Spleen (tissue), 11 donors: Measurements from ENCODE around the gene GDI1. TPM values are rescaled to one million over a fixed set of nuclear protein-coding genes. Genes with fewer than 3 reads are reported as not detected.

Source experiments
- DNase-seq: peaks from one replicate; pipeline ENCODE4 v3.0.0-alpha.2; 2020
- H3K27ac ChIP-seq, 8 donors: fragments of 200-600 bp; sonication (generic) in 7 of 8; 1 replicate in 4 of 8; 2 replicates in 4 of 8; pipeline versions ENCODE4 v1.5.0 to v1.8.0; 2016 to 2021; ENCODE audit warnings: inconsistent platforms in 4 of 8, mild to moderate bottlenecking in 4 of 8, moderate library complexity in 1 of 8
- H3K27me3 ChIP-seq, 7 donors: fragments of 200-600 bp; sonication (generic) in 6 of 7; replicated peaks in 1 of 7; 1 replicate in 4 of 7; 2 replicates in 3 of 7; pipeline versions ENCODE4 v1.5.0 to v1.8.0; 2016 to 2021; ENCODE audit warnings: inconsistent platforms in 3 of 7, mild to moderate bottlenecking in 1 of 7
- H3K36me3 ChIP-seq, 6 donors: fragments of 200-600 bp; sonication (generic) in 5 of 6; 1 replicate in 4 of 6; 2 replicates in 2 of 6; pipeline versions ENCODE4 v1.5.0 to v1.8.0; 2016 to 2021; ENCODE audit warnings: inconsistent platforms in 2 of 6
- H3K4me1 ChIP-seq, 6 donors: fragments of 200-600 bp; sonication (generic) in 5 of 6; 1 replicate in 3 of 6; 2 replicates in 3 of 6; pipeline versions ENCODE4 v1.5.0 to v1.8.0; 2016 to 2021; ENCODE audit warnings: inconsistent platforms in 3 of 6
- H3K4me3 ChIP-seq, 8 donors: fragments of 200-600 bp; sonication (generic) in 7 of 8; 1 replicate in 4 of 8; 2 replicates in 4 of 8; pipeline versions ENCODE4 v1.5.0 to v1.8.0; 2016 to 2021; ENCODE audit warnings: inconsistent platforms in 4 of 8, mild to moderate bottlenecking in 4 of 8, moderate library complexity in 2 of 8
- H3K9me3 ChIP-seq, 8 donors: fragments of 200-600 bp; sonication (generic) in 7 of 8; 1 replicate in 4 of 8; 2 replicates in 4 of 8; pipeline versions ENCODE4 v1.5.0 to v1.8.0; 2016 to 2021; ENCODE audit warnings: inconsistent platforms in 4 of 8
- POLR2A ChIP-seq, 3 donors: fragments of 450-650 bp; IDR thresholded peaks; one replicate each; pipeline ENCODE4 v1.5.1; 2017; ENCODE audit warnings: antibody characterized with exemption in 3 of 3, mild to moderate bottlenecking in 1 of 3
- POLR2AphosphoS5 ChIP-seq, 3 donors: sonication (generic); formaldehyde crosslinking; IDR thresholded peaks; one replicate each; pipeline ENCODE4 v1.5.1; 2017; ENCODE audit warnings: antibody characterized with exemption in 3 of 3
- WGBS, 5 donors: extraction: QIAGEN DNeasy Blood & Tissue Kit in 3 of 5; methylation state at CpG; one replicate each; pipeline versions ENCODE4 v1.1.5 to v1.1.7; 2013 to 2018; 5-methylcytosine and 5-hydroxymethylcytosine counted together
- intact Hi-C: fragments of 100-400 bp; cut with DNase I; formaldehyde crosslinking; loops from one replicate; pipeline ENCODE4 v1.15.0; 2023; ENCODE audit warnings: low total_unique reads
- polyA plus RNA-seq, 3 donors: library from polyadenylated mRNA; stranded (reverse); fragments of 200-250 nt; gene quantifications; one replicate each; pipeline ENCODE4 v1.2.1, GENCODE V29; 2013
- total RNA-seq, 7 donors: library from RNA; depleted of rRNA in 3 of 7; stranded (reverse); fragments of >200 nt in 3 of 7; fragmentation: NEBNext Ultra II Directional in 4 of 7; extraction: Animal tissue kit (Norgen Biotek cat#: 25700) in 4 of 7; gene quantifications; one replicate each; pipeline versions ENCODE4 v1.1.0 to v1.2.1, GENCODE V29; 2016 to 2021
- TF ChIP-seq, protein P1 (sequence below), 11 experiments: fragments of 200-600 bp in 7 of 11; fragments of 450-650 bp in 4 of 11; sonication (generic) in 4 of 11; IDR thresholded peaks in 8 of 11; conservative IDR thresholded peaks in 3 of 11; 1 replicate in 7 of 11; 2 replicates in 4 of 11; pipeline versions ENCODE4 v1.4.0 to v1.8.0; 2016 to 2021; ENCODE audit warnings: antibody characterized with exemption in 11 of 11, inconsistent platforms in 4 of 11, mild to moderate bottlenecking in 1 of 11
- donor health status: healthy with polysubstance abuse.
- donor health status: DM: no; HTN: no; CAD: no; lungs with moderate emphysema.
- donor health status: DM: no; HTN: no; CAD: no.
- donor health status: Bipolar disorder and iron deficiency.
- donor health status: healthy.
- donor health status: DM: no; HTN: no; CAD: no.
- donor health status: DM: yes; HTN: yes; CAD: no.

The GDI1 gene
- total and polyA plus RNA-seq, 10 donors, result 56.2 to 137 (median 111) TPM

DNA sequence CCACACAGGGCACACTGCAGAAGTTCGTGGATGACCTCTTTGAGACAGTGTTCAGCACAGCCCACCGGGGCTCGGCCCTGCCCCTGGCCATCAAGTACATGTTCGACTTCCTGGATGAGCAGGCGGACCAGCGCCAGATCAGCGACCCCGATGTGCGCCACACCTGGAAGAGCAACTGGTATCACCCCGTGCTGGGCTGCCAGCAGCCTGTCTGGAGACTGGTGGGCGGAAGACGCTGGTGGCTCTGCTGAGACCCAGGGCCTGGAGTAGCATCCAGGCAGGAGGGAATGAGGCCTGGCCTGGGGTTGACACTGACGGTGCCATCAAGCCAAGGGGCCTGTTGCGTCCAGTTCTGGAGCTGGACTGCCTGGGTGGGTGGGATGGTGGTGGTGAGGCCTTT is 33.5 kb downstream of the GDI1 start:
- H3K27ac ChIP-seq, result no peak overlapping the region
- no peaks in the 10 kb centered on the region for H3K9me3 ChIP-seq
- WGBS, 5 donors, result 92 to 96% (median 94%) methylated on average over 10 to 14 of the region's 14 CpGs
- peak; percentile 67 for DNase-seq
- H3K4me3 ChIP-seq, result no peak overlapping the region
- H3K36me3 ChIP-seq, result peaks cover 0 to 80% (median 43%) of the 10 kb centered on the region in 6 donors
- no peaks in the 10 kb centered on the region for H3K4me1 ChIP-seq
- intact Hi-C loops, result no loop called here
- TF ChIP-seq POLR2AphosphoS5 (IDR thresholded peaks at IDR 0.05) (no peak), POLR2A (IDR thresholded peaks at IDR 0.05) (no peak)
- TF ChIP-seq, protein P1, sequence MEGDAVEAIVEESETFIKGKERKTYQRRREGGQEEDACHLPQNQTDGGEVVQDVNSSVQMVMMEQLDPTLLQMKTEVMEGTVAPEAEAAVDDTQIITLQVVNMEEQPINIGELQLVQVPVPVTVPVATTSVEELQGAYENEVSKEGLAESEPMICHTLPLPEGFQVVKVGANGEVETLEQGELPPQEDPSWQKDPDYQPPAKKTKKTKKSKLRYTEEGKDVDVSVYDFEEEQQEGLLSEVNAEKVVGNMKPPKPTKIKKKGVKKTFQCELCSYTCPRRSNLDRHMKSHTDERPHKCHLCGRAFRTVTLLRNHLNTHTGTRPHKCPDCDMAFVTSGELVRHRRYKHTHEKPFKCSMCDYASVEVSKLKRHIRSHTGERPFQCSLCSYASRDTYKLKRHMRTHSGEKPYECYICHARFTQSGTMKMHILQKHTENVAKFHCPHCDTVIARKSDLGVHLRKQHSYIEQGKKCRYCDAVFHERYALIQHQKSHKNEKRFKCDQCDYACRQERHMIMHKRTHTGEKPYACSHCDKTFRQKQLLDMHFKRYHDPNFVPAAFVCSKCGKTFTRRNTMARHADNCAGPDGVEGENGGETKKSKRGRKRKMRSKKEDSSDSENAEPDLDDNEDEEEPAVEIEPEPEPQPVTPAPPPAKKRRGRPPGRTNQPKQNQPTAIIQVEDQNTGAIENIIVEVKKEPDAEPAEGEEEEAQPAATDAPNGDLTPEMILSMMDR (IDR thresholded peaks at IDR 0.05 in 8 of 11, conservative IDR thresholded peaks at IDR 0.05 in 3 of 11), result no peak
- no peaks in the 10 kb centered on the region for H3K27me3 ChIP-seq

DNA sequence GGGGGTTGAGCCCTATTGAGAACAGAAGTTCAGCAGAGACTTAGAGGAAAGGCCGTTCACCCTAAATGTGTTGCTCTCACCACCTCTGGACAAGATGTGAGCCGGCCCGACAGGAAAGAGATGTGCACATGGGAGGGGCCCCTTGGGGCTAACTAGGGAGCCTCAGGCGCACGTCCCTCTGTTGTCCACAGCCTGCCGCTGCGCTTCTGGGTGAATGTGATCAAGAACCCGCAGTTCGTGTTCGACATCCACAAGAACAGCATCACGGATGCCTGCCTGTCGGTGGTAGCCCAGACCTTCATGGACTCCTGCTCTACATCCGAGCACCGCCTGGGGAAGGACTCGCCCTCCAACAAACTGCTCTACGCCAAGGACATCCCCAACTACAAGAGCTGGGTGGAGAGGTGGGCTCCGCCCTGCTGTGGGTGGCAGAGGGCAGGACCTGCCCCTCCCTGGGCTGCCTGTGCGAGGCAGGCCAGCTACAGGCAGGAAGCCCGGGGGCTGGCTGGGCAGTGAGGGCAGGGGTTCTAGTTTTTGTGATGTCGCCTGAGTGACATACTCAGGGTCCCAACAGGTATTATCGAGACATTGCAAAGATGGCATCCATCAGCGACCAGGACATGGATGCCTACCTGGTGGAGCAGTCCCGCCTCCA is 34.1 kb downstream of the GDI1 start:
- Histone ChIP-seq H3K4me3 (no peak overlapping the region), H3K27me3 (no peaks in the 10 kb centered on the region), H3K4me1 (no peaks in the 10 kb centered on the region), H3K9me3 (no peaks in the 10 kb centered on the region), H3K36me3 (peaks cover 0 to 74% (median 37%) of the 10 kb centered on the region in 6 donors), H3K27ac (no peak overlapping the region)
- 82 to 86% (median 86%) methylated on average over 16 to 23 of the region's 23 CpGs; no CpG with 5 or more reads in 1 of the 5 donors for WGBS, 5 donors
- TF ChIP-seq POLR2AphosphoS5 (IDR thresholded peaks at IDR 0.05), result peak in 1 of 3 donors; percentile 22
- TF ChIP-seq POLR2A (IDR thresholded peaks at IDR 0.05), result no peak
- DNase-seq, result peak; percentile 72
- intact Hi-C loops, result no loop called here

DNA sequence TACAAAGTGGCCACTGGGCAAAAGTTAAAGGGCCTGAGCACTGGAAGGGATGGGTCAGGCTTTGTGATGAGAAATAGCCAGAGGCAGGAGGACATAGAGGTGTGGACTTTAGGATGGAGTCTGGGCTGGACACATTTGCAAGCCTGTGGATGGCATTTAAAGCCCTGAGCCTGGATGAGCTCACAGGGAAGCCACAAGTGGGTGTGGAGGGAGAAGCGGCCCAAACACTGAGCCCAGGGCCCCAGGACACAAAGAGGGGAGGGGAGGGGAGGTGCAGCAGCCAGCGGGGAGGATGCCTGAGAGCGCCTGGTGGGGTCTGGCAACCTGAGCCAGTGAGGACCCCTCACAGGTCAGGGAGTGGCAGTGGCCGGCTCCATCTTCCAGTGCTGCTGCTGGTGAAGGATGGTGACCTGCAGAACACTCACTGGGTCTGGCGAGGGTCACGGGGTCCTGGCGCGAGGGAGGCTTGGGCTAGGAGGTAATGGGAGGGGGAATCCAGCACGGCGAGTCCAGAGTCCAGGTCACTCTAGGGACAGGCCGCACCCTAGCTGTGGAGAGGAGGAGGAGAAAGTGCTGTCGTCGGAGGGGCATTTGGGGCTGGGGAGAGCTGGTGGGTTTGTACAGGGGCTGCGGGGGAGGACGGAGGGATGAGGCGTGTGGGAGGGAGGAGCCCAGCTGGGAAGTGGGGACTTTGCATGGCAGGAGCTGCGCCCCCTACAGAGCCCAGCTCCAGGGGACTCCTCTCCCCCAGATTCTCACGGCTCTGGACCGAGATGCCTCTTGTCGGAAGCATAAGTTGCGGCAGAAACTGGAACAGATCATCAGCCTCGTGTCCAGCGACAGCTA is 35.1 kb downstream of the GDI1 start:
- Histone ChIP-seq H3K27me3 (no peaks in the 10 kb centered on the region), H3K9me3 (no peaks in the 10 kb centered on the region), H3K4me3 (no peak overlapping the region), H3K27ac (no peak overlapping the region), H3K36me3 (peaks cover 0 to 63% (median 29%) of the 10 kb centered on the region in 6 donors), H3K4me1 (no peaks in the 10 kb centered on the region)
- intact Hi-C loops, result no loop called here
- DNase-seq, result no peak
- TF ChIP-seq POLR2AphosphoS5 (IDR thresholded peaks at IDR 0.05) (no peak), POLR2A (IDR thresholded peaks at IDR 0.05) (no peak)
- TF ChIP-seq, protein P1 (IDR thresholded peaks at IDR 0.05 in 8 of 11, conservative IDR thresholded peaks at IDR 0.05 in 3 of 11), result no peak
- 86 to 92% (median 88%) methylated on average over 14 to 23 of the region's 23 CpGs for WGBS, 5 donors

DNA sequence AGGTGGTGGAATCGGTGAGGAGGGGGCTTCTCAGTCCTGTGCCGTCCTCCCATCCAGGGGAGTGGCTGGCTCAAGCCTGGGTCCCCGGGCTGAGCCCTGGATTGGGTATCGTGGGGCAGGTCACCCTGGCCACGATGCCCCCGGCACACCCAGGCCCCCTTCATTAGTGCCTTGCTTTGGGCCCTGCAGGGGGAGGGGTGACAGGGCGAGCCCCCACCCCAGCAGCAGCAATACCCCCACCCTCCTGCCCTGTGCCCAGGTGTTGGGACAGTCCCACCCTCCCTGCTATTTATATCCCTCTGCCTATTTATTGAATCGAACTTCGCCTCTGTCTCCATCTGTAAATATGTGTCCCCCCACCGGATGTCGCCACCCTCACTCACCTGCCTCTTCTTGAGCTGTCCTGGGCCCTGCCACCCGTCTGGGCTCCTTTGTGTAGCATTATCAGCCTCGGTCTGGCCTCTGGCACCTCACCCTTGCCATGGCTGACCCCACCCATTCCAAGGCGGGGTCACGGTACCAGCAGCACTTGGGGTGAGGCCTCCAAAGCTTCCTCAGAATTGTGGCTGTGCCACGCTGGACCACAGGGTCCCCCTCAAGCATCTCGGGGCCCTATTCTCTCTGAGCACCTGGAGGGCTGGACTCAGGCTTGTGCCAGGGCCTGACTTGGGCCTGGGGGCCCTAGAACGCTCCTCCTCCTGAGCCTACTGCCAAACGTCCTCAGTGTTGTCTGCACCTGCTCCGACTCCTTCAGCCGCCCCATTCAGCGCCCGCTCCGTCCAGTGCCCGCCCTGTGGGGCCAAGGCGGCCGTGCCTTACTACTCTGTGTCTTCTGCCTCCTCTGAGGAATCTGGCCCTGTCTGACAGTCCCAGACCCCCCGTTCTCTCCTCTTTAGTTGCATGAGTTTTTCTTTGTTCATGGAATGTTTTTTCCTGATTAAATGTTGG is 36.0 kb downstream of the GDI1 start:
- Histone ChIP-seq H3K27me3 (no peaks in the 10 kb centered on the region), H3K4me3 (no peak overlapping the region), H3K9me3 (no peaks in the 10 kb centered on the region), H3K36me3 (peaks cover 0 to 54% (median 26%) of the 10 kb centered on the region in 6 donors), H3K27ac (no peak overlapping the region), H3K4me1 (peaks cover 0 to 8% (median 2%) of the 10 kb centered on the region in 6 donors)
- 73 to 87% (median 80%) methylated on average over 16 to 28 of the region's 28 CpGs for WGBS, 5 donors
- intact Hi-C loops, result no loop called here
- TF ChIP-seq, protein P1 (IDR thresholded peaks at IDR 0.05 in 8 of 11, conservative IDR thresholded peaks at IDR 0.05 in 3 of 11), result no peak
- TF ChIP-seq POLR2A (IDR thresholded peaks at IDR 0.05), result no peak
- TF ChIP-seq POLR2AphosphoS5 (IDR thresholded peaks at IDR 0.05), result no peak
- DNase-seq, result no peak
